Type B pancreatic cell (in vitro differentiated cells): Measurements from ENCODE around the gene TSPAN11. TPM values are rescaled to one million over a fixed set of nuclear protein-coding genes. Genes with fewer than 3 reads are reported as not detected.
A peak's percentile ranks its signal among the peaks of the same experiment; 100 is the strongest.

Experiments
- DNase-seq: peaks from one replicate; pipeline ENCODE4 v3.0.0; 2021; ENCODE audit warnings: mixed read lengths; ENCODE audit not compliant: unreplicated experiment; ENCODE audit errors: extremely low spot score
- H3K27ac Mint-ChIP-seq: 2 replicates; pipeline ENCODE4 v1.8.0; 2021; ENCODE audit warnings: mild to moderate bottlenecking, mixed read lengths
- H3K27me3 Mint-ChIP-seq: 2 replicates; pipeline ENCODE4 v1.8.0; 2021; ENCODE audit warnings: mixed read lengths
- H3K36me3 Mint-ChIP-seq: 2 replicates; pipeline ENCODE4 v1.8.0; 2021; ENCODE audit warnings: mixed read lengths
- H3K4me1 Mint-ChIP-seq: one replicate; pipeline ENCODE4 v1.8.0; 2021; ENCODE audit warnings: mixed read lengths; ENCODE audit not compliant: unreplicated experiment
- H3K4me3 Mint-ChIP-seq: 2 replicates; pipeline ENCODE4 v1.8.0; 2021; ENCODE audit warnings: mild to moderate bottlenecking, mixed read lengths
- H3K9me3 Mint-ChIP-seq: 2 replicates; pipeline ENCODE4 v1.8.0; 2021; ENCODE audit warnings: mixed read lengths
- CTCF ChIP-seq: fragments of 200-600 bp; sonication (generic); conservative IDR thresholded peaks from 2 replicates; pipeline ENCODE4 v1.5.0; 2021; ENCODE audit warnings: antibody characterized with exemption, mild to moderate bottlenecking
- total RNA-seq: library from RNA; stranded (reverse); gene quantifications from 2 replicates; pipeline ENCODE4 v1.2.1, GENCODE V29; 2021; ENCODE audit warnings: low replicate concordance

The TSPAN11 gene
- total RNA-seq, 1 donor from 2014 or later, result 52.3 TPM

- Mint-ChIP-seq H3K36me3 (peaks cover 20% of the 10 kb centered on the region), H3K27me3 (peaks cover 53% of the 10 kb centered on the region), H3K27ac (no peak overlapping the region), H3K4me3 (peak overlapping the region; percentile 85), H3K4me1 (peaks cover 36% of the 10 kb centered on the region), H3K9me3 (no peaks in the 10 kb centered on the region)
- no peak for TF ChIP-seq CTCF
- peak; percentile 47 for DNase-seq
These were observed 2.1 kb downstream of the TSPAN11 start for GRCh38 chr12:30928356-30929244.

DNA sequence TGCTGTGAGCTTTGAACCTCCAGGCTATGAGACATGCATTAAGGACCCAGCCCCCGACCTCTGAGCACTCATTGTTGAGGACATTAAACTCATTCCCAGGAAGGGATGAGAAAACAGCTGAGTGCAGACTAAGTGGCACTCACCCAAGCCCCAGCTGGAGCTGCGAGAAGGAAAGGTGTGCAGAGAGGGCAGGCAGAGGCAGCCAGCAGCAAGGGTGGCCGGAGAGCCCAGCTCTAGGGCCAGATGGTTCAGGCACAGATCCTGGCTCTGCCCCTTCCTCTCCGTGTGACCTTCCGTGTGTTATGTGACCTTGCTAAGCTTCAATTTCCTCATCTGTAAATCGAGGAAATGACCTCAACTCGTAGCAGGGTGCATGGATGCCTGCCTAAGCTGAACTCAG, 3.7 kb downstream of the TSPAN11 start:
- Mint-ChIP-seq H3K36me3 (peaks cover 20% of the 10 kb centered on the region), H3K4me3 (peak overlapping the region; percentile 46), H3K27ac (peak overlapping the region; percentile 27), H3K27me3 (peaks cover 42% of the 10 kb centered on the region), H3K9me3 (no peaks in the 10 kb centered on the region), H3K4me1 (peaks cover 35% of the 10 kb centered on the region)
- no peak for TF ChIP-seq CTCF
- DNase-seq, result no peak

DNA sequence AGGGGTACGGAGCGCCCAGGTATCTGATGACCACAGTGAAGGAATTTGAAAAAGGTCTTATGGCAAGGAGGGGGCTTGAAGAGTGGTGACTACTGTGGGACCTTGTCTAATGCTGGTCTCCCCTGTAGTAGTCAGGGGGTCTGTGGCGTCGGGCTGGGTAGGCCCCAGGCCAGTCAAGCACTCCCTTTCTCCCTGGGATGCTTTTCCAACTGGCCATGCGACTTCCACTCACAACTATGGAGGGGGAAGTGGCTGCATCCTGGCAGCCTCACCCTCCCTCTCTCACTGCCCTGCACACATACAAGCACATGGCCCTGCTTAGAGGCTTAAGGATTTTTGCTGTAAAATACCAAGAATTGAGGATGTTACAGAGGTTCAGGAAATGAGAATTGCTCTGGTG, 4.1 kb downstream of the TSPAN11 start:
- no peaks in the 10 kb centered on the region for H3K9me3 Mint-ChIP-seq
- H3K4me1 Mint-ChIP-seq, result peaks cover 31% of the 10 kb centered on the region
- no peak overlapping the region for H3K27ac Mint-ChIP-seq
- no peak overlapping the region for H3K4me3 Mint-ChIP-seq
- peaks cover 21% of the 10 kb centered on the region for H3K36me3 Mint-ChIP-seq
- no peak for TF ChIP-seq CTCF
- peaks cover 38% of the 10 kb centered on the region for H3K27me3 Mint-ChIP-seq
- peak; percentile 39 for DNase-seq

DNA sequence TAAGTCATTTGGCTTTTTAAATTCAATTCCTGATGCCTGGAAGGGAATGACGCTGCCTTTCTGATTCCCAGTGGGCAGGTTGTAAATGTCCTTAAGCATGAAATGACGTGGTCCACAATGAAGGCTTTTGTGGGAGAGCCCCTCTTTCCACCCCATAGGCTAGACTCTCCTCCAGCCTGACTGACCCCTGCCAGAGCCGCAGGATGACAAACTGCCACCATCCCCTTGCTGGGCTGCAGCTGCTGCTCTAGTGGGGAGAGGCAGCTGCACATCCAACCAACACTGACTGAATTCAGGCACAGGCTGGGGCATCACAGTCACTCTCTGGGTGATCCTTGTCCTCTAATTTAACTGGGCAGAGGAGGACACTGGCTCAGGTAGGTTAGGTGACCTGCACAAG, 6.3 kb downstream of the TSPAN11 start:
- no peak overlapping the region for H3K27ac Mint-ChIP-seq
- TF ChIP-seq CTCF, result no peak
- no peak for DNase-seq
- H3K36me3 Mint-ChIP-seq, result peaks cover 35% of the 10 kb centered on the region
- no peak overlapping the region for H3K4me3 Mint-ChIP-seq
- H3K4me1 Mint-ChIP-seq, result peaks cover 20% of the 10 kb centered on the region
- H3K27me3 Mint-ChIP-seq, result peaks cover 36% of the 10 kb centered on the region
- H3K9me3 Mint-ChIP-seq, result no peaks in the 10 kb centered on the region

GRCh38 chr12:30934811-30935210, 8.3 kb downstream of the TSPAN11 start:
- Mint-ChIP-seq H3K9me3 (no peaks in the 10 kb centered on the region), H3K4me3 (no peak overlapping the region), H3K4me1 (peaks cover 8% of the 10 kb centered on the region), H3K27me3 (peaks cover 19% of the 10 kb centered on the region), H3K27ac (no peak overlapping the region), H3K36me3 (peaks cover 34% of the 10 kb centered on the region)
- no peak for TF ChIP-seq CTCF
- no peak for DNase-seq
